Endothelial cell of umbilical vein (primary cell): ENCODE results near the gene TOR4A. TPM values are rescaled to one million over a fixed set of nuclear protein-coding genes. Genes with fewer than 3 reads are reported as not detected.

Experiments used
- BruUV-seq: library from RNA; stranded (reverse); fragments of 400-500 nt; replicated peaks from 2 replicates; lab custom pipeline; 2021; lab: Mats Ljungman, UMichigan
- CTCF ChIA-PET: fragments of 300-600, 350-600 bp; sonication (Branson Sonifier 250); formaldehyde crosslinking; loops from one replicate; lab custom pipeline; 2021; ENCODE audit warnings: antibody characterized with exemption, inconsistent platforms; lab: Charles Lee
- POLR2A ChIA-PET: fragments of 300-600, 350-600 bp; sonication (Branson Sonifier 250); formaldehyde crosslinking; loops from one replicate; lab custom pipeline; 2021; ENCODE audit warnings: antibody characterized with exemption, inconsistent platforms; lab: Charles Lee
- DNase-seq: peaks from one replicate; pipeline ENCODE4 v3.0.0-alpha.2; 2011; ENCODE audit warnings: low read depth, low spot score
- FAIRE-seq: peaks from 2 replicates; lab custom pipeline; 2011; peaks lifted over from hg19 to GRCh38; lab: Jason Lieb, UNC
- H2AFZ ChIP-seq: 2 replicates; pipeline ENCODE4 v1.6.0; 2012; ENCODE audit warnings: low read depth, low read length, control low read depth, inconsistent platforms
- H3K27ac ChIP-seq: 2 replicates; pipeline ENCODE4 v1.5.1; 2011; ENCODE audit warnings: low read depth, mild to moderate bottlenecking, control low read depth, low read length, moderate library complexity; ENCODE audit not compliant: insufficient read depth
- H3K27me3 ChIP-seq, 2 experiments: 2 replicates each; pipeline versions ENCODE4 v1.6.0 to v1.6.1; 2011; ENCODE audit warnings: low read length in 2 of 2, mixed read lengths in 1 of 2; ENCODE audit not compliant: control insufficient read depth in 2 of 2, insufficient read depth in 2 of 2
- H3K36me3 ChIP-seq, 2 experiments: 2 replicates in 1 of 2; 3 replicates in 1 of 2; pipeline ENCODE4 v1.5.1; 2011; ENCODE audit warnings: low read length in 2 of 2, mild to moderate bottlenecking in 1 of 2, moderate library complexity in 1 of 2; ENCODE audit not compliant: control insufficient read depth in 2 of 2, insufficient read depth in 2 of 2; ENCODE audit errors: extremely low read depth in 1 of 2
- H3K4me1 ChIP-seq: 3 replicates; pipeline ENCODE4 v1.5.1; 2011; ENCODE audit warnings: mild to moderate bottlenecking, low read length; ENCODE audit not compliant: control insufficient read depth, insufficient read depth; ENCODE audit errors: extremely low read depth
- H3K4me2 ChIP-seq: 2 replicates; pipeline ENCODE4 v1.6.1; 2011; ENCODE audit warnings: low read length, control low read depth, mixed read lengths; ENCODE audit not compliant: insufficient read depth
- H3K4me3 ChIP-seq, 3 experiments: fragments of 200-600 bp in 1 of 3; sonication (generic), shearing (Covaris generic) in 1 of 3; replicated peaks in 1 of 3; 2 replicates each; pipeline ENCODE4 v1.5.1; 2011 to 2016; ENCODE audit warnings: control low read depth in 3 of 3, low read length in 3 of 3, mild to moderate bottlenecking in 2 of 3, inconsistent platforms in 1 of 3, low read depth in 1 of 3, moderate library complexity in 1 of 3; ENCODE audit not compliant: insufficient read depth in 1 of 3
- H3K79me2 ChIP-seq: 2 replicates; pipeline ENCODE4 v1.6.0; 2012; ENCODE audit warnings: low read length, inconsistent platforms; ENCODE audit not compliant: control insufficient read depth, insufficient read depth
- H3K9ac ChIP-seq: replicated peaks from 2 replicates; pipeline ENCODE3; 2011; ENCODE audit warnings: low read length, control low read depth; ENCODE audit not compliant: insufficient read depth; ENCODE audit errors: extremely low read depth
- H3K9me1 ChIP-seq: replicated peaks from 3 replicates; pipeline ENCODE4 v1.6.0; 2011; ENCODE audit warnings: mild to moderate bottlenecking, low read length; ENCODE audit not compliant: control insufficient read depth, insufficient read depth; ENCODE audit errors: extremely low read depth
- H3K9me3 ChIP-seq: replicated peaks from 2 replicates; pipeline ENCODE4 v1.5.1; 2012; ENCODE audit warnings: low read length, inconsistent platforms; ENCODE audit not compliant: control insufficient read depth, insufficient read depth
- H4K20me1 ChIP-seq: replicated peaks from 2 replicates; pipeline ENCODE3; 2011; ENCODE audit warnings: mild to moderate bottlenecking, low read length; ENCODE audit not compliant: control insufficient read depth, insufficient read depth; ENCODE audit errors: extremely low read depth
- EZH2 ChIP-seq: IDR thresholded peaks from 2 replicates; pipeline ENCODE4 v1.6.1; 2012; ENCODE audit warnings: borderline replicate concordance, low read depth, mild to moderate bottlenecking, moderate library complexity, low read length, inconsistent platforms; ENCODE audit not compliant: severe bottlenecking
- GATA2 ChIP-seq: IDR thresholded peaks from 2 replicates; pipeline ENCODE4 v1.7.0; 2011; ENCODE audit warnings: low read depth, mild to moderate bottlenecking, moderate library complexity, mixed read lengths, low read length; ENCODE audit not compliant: insufficient read length, insufficient read depth
- MYC ChIP-seq: IDR thresholded peaks from one replicate; pipeline ENCODE4 v1.6.1; 2011; ENCODE audit warnings: mild to moderate bottlenecking, low read depth, low read length
- POLR2A ChIP-seq: IDR thresholded peaks from 2 replicates; pipeline ENCODE4 v1.6.1; 2012; ENCODE audit warnings: low read depth, mild to moderate bottlenecking, control low read depth, low read length
- POLR2AphosphoS5 ChIP-seq: IDR thresholded peaks from 2 replicates; pipeline ENCODE4 v1.6.1; 2012; ENCODE audit warnings: low read depth, mild to moderate bottlenecking, control low read depth, low read length, moderate library complexity; ENCODE audit not compliant: insufficient read depth
- dilution Hi-C: fragments of 300-500 bp; cut with MboI; formaldehyde crosslinking; loops from one replicate; pipeline ENCODE4 v1.15.0; 2019; ENCODE audit warnings: low sequenced_read_pairs; ENCODE audit not compliant: extremely low pct_ligation_motif_present
- intact Hi-C: fragments of 100-400 bp; cut with micrococcal nuclease; formaldehyde crosslinking; loops from one replicate; pipeline ENCODE4 v1.10.0; 2022
- polyA plus RNA-seq, 4 experiments: library from polyadenylated mRNA; depleted of rRNA in 3 of 4; stranded (reverse) in 3 of 4; unstranded in 1 of 4; fragments of >200 nt; gene quantifications; 2 replicates each; pipeline versions ENCODE4 v1.2.1 to v1.2.3, GENCODE V29; 2011 to 2012; ENCODE audit warnings: missing spikeins in 1 of 4
- total RNA-seq: library from RNA; stranded (reverse); gene quantifications from 2 replicates; pipeline ENCODE4 v1.2.3, GENCODE V29; 2021

TOR4A gene
- total and polyA plus RNA-seq, 2 donors (not counting 3 experiments of a cell fraction or from before 2014, with no cell fraction given), result 32.4 to 48.0 TPM

- BruUV-seq, result no TSS peak
- no peak for FAIRE-seq
- no peaks in the 10 kb centered on the region for H4K20me1 ChIP-seq
- ChIA-PET POLR2A (no interaction called here), CTCF (no interaction called here)
- peak overlapping the region; percentile 1 for H3K4me2 ChIP-seq
- intact Hi-C loops, result loop anchor here (2.0 kb wide), 2 partner anchors 13 to 67 kb away; partner anchors contain the start of genes NELFB and TPRN
- no peaks in the 10 kb centered on the region for H3K79me2 ChIP-seq
- H3K27ac ChIP-seq, result peak overlapping the region; percentile 47
- DNase-seq, result no peak
- no peak overlapping the region for H3K9ac ChIP-seq
- no peaks in the 10 kb centered on the region for H3K9me3 ChIP-seq
- dilution Hi-C loops, result no loop called here
- H3K4me1 ChIP-seq, result peaks cover 22% of the 10 kb centered on the region
- no peak overlapping the region for H2AFZ ChIP-seq
- TF ChIP-seq MYC, result no peak
- no peak for TF ChIP-seq EZH2
- TF ChIP-seq POLR2A, result no peak
- H3K27me3 ChIP-seq, result no peaks in the 10 kb centered on the region
- H3K9me1 ChIP-seq, result no peaks in the 10 kb centered on the region
- no peak overlapping the region for H3K4me3 ChIP-seq
- H3K36me3 ChIP-seq, result peaks cover 0 to 40% of the 10 kb centered on the region in 2 experiments
Observed at GRCh38 chr9:137267933-137268355, 9.6 kb upstream of the TOR4A start.

GRCh38 chr9:137268538-137269201 is 8.9 kb upstream of the TOR4A start:
- Histone ChIP-seq H3K9me3 (no peaks in the 10 kb centered on the region), H2AFZ (no peak overlapping the region), H3K27ac (peak overlapping the region; percentile 47), H3K36me3 (peaks cover 0 to 40% of the 10 kb centered on the region in 2 experiments), H3K79me2 (no peaks in the 10 kb centered on the region), H3K4me2 (no peak overlapping the region), H3K9me1 (no peaks in the 10 kb centered on the region), H3K27me3 (no peaks in the 10 kb centered on the region), H3K9ac (no peak overlapping the region), H3K4me3 (no peak overlapping the region), H3K4me1 (peaks cover 22% of the 10 kb centered on the region), H4K20me1 (no peaks in the 10 kb centered on the region)
- CTCF ChIA-PET, result interaction anchor here (0.9 to 1.3 kb wide), 3 partner anchors 14 to 32 kb away, joined by 3 to 9 read pairs (median 3); partner anchors contain the start of gene NELFB
- dilution Hi-C loops (no loop called here), intact Hi-C loops (loop anchor here (1.0 to 2.0 kb wide), 3 partner anchors 9 to 68 kb away; partner anchors contain the start of genes NELFB, TOR4A and TPRN)
- POLR2A ChIA-PET, result interaction anchor here (0.8 to 1.4 kb wide), 2 partner anchors 26 to 28 kb away, joined by 5 to 7 read pairs; partner anchors contain the start of gene TUBB4B
- DNase-seq, result peak; percentile 51
- peak; percentile 85 for FAIRE-seq
- TF ChIP-seq POLR2AphosphoS5 (peak; percentile 57), GATA2 (no peak)
- BruUV-seq, result TSS peak; percentile 37
